Liver (tissue), 9 donors: Measurements from ENCODE around the gene BCL2. TPM values are rescaled to one million over a fixed set of nuclear protein-coding genes. Genes with fewer than 3 reads are reported as not detected.

Source experiments
- DNase-seq: peaks from one replicate; pipeline ENCODE4 v3.0.0-alpha.2; 2017; ENCODE audit warnings: low spot score
- H3K27ac ChIP-seq, 2 donors: one replicate each; pipeline ENCODE4 v1.7.0; 2013; ENCODE audit warnings: inconsistent platforms in 2 of 2, low read length in 2 of 2, control low read depth in 1 of 2, low read depth in 1 of 2, mild to moderate bottlenecking in 1 of 2
- H3K27me3 ChIP-seq, 4 donors: one replicate each; pipeline versions ENCODE4 v1.6.1 to v1.7.0; 2013; ENCODE audit warnings: low read length in 3 of 4, inconsistent platforms in 1 of 4, mild to moderate bottlenecking in 1 of 4, moderate library complexity in 1 of 4; ENCODE audit not compliant: control insufficient read depth in 4 of 4, insufficient read depth in 4 of 4
- H3K36me3 ChIP-seq, 4 donors: one replicate each; pipeline versions ENCODE4 v1.6.1 to v1.7.0; 2013; ENCODE audit warnings: low read length in 3 of 4, mild to moderate bottlenecking in 3 of 4, low read depth in 1 of 4, moderate library complexity in 1 of 4; ENCODE audit not compliant: control insufficient read depth in 4 of 4, insufficient read depth in 3 of 4
- H3K4me1 ChIP-seq, 4 donors: one replicate each; pipeline versions ENCODE4 v1.6.1 to v1.7.0; 2013; ENCODE audit warnings: low read length in 3 of 4, mild to moderate bottlenecking in 3 of 4, moderate library complexity in 1 of 4; ENCODE audit not compliant: control insufficient read depth in 4 of 4, insufficient read depth in 4 of 4
- H3K4me3 ChIP-seq, 3 donors: one replicate each; pipeline versions ENCODE4 v1.6.1 to v1.7.0; 2013; ENCODE audit warnings: low read length in 3 of 3, control low read depth in 1 of 3, low read depth in 1 of 3, mild to moderate bottlenecking in 1 of 3
- H3K9ac ChIP-seq, 2 donors: one replicate each; pipeline ENCODE4 v1.7.0; 2013; ENCODE audit warnings: low read length in 2 of 2, mild to moderate bottlenecking in 2 of 2, moderate library complexity in 2 of 2, control low read depth in 1 of 2, low read depth in 1 of 2
- H3K9me3 ChIP-seq, 4 donors: one replicate each; pipeline versions ENCODE4 v1.6.1 to v1.7.0; 2013; ENCODE audit warnings: low read length in 3 of 4; ENCODE audit not compliant: control insufficient read depth in 4 of 4
- EGR1 ChIP-seq, 2 donors: IDR thresholded peaks; 2 replicates each; pipeline ENCODE4 v1.6.1; 2016 to 2018; ENCODE audit warnings: antibody characterized with exemption in 2 of 2, low read depth in 2 of 2
- FOXA1 ChIP-seq: IDR thresholded peaks from 2 replicates; pipeline ENCODE4 v1.6.1; 2016; ENCODE audit warnings: antibody characterized with exemption
- FOXA2 ChIP-seq: IDR thresholded peaks from 2 replicates; pipeline ENCODE4 v1.6.1; 2016; ENCODE audit warnings: antibody characterized with exemption
- GABPA ChIP-seq, 2 donors: IDR thresholded peaks in 1 of 2; conservative IDR thresholded peaks in 1 of 2; 2 replicates each; pipeline ENCODE4 v1.6.1; 2016; ENCODE audit warnings: antibody characterized with exemption in 2 of 2, mild to moderate bottlenecking in 1 of 2, moderate library complexity in 1 of 2
- HNF4A ChIP-seq, 2 donors: conservative IDR thresholded peaks; 2 replicates each; pipeline ENCODE4 v1.6.1; 2016; ENCODE audit warnings: antibody characterized with exemption in 2 of 2, mild to moderate bottlenecking in 2 of 2
- HNF4G ChIP-seq: IDR thresholded peaks from 2 replicates; pipeline ENCODE4 v1.6.1; 2016; ENCODE audit warnings: antibody characterized with exemption
- JUND ChIP-seq, 2 donors: IDR thresholded peaks; 2 replicates each; pipeline ENCODE4 v1.6.1; 2016; ENCODE audit warnings: antibody characterized with exemption in 2 of 2
- NR2F2 ChIP-seq: IDR thresholded peaks from 2 replicates; pipeline ENCODE4 v1.6.1; 2016; ENCODE audit warnings: antibody characterized with exemption
- RAD21 ChIP-seq, 2 donors: IDR thresholded peaks; 2 replicates each; pipeline ENCODE4 v1.6.1; 2016; ENCODE audit warnings: antibody characterized with exemption in 2 of 2, mild to moderate bottlenecking in 2 of 2
- RXRA ChIP-seq, 2 donors: IDR thresholded peaks; 2 replicates each; pipeline ENCODE4 v1.6.1; 2017 to 2018; ENCODE audit warnings: antibody characterized with exemption in 2 of 2, mild to moderate bottlenecking in 1 of 2
- SP1 ChIP-seq: IDR thresholded peaks from 2 replicates; pipeline ENCODE4 v1.6.1; 2018; ENCODE audit warnings: antibody characterized with exemption, mild to moderate bottlenecking
- TAF1 ChIP-seq: conservative IDR thresholded peaks from 2 replicates; pipeline ENCODE4 v1.6.1; 2016; ENCODE audit warnings: antibody characterized with exemption, mild to moderate bottlenecking
- YY1 ChIP-seq: IDR thresholded peaks from 2 replicates; pipeline ENCODE4 v1.6.1; 2016; ENCODE audit warnings: antibody characterized with exemption, mild to moderate bottlenecking
- ZBTB33 ChIP-seq: IDR thresholded peaks from 2 replicates; pipeline ENCODE4 v1.6.1; 2016; ENCODE audit warnings: antibody characterized with exemption
- WGBS: extraction: QIAGEN DNeasy Blood & Tissue Kit; methylation state at CpG from one replicate; pipeline ENCODE4 v1.1.7; 2013; 5-methylcytosine and 5-hydroxymethylcytosine counted together
- polyA plus RNA-seq, 2 donors: library from polyadenylated mRNA; stranded (reverse) in 1 of 2; unstranded in 1 of 2; fragments of 200-250 nt in 1 of 2; fragments of >200 nt in 1 of 2; fragmentation: Nextera tagmentation in 1 of 2; extraction: Ambion mirVana in 1 of 2; gene quantifications; one replicate each; pipeline versions ENCODE4 v1.2.1 to v1.2.3, GENCODE V29; 2013 to 2015
- total RNA-seq, 2 donors: library from RNA; depleted of rRNA; stranded (reverse); fragments of >200 nt; gene quantifications; one replicate each; pipeline ENCODE4 v1.2.3, GENCODE V29; 2014
- TF ChIP-seq, protein P1 (sequence below): IDR thresholded peaks from 2 replicates; pipeline ENCODE4 v1.6.1; 2016; ENCODE audit warnings: antibody characterized with exemption
- TF ChIP-seq, protein P2 (sequence below): IDR thresholded peaks from 2 replicates; pipeline ENCODE4 v1.6.1; 2016; ENCODE audit warnings: antibody characterized with exemption, mild to moderate bottlenecking
- TF ChIP-seq, protein P3 (sequence below): IDR thresholded peaks from 2 replicates; pipeline ENCODE4 v1.6.1; 2016; ENCODE audit warnings: antibody characterized with exemption
- TF ChIP-seq, protein P4 (sequence below): fragments of 150-350 bp; IDR thresholded peaks from 2 replicates; pipeline ENCODE4 v1.5.1; 2017; ENCODE audit warnings: improper control_type of control experiment, low read depth, low read length; ENCODE audit not compliant: missing input control
- donor health status: healthy.
- donor health status: healthy.
- donor health status: healthy.
- donor health status: healthy.
- donor health status: healthy.

The BCL2 gene
- total and polyA plus RNA-seq, 4 donors: 0.40 to 3.9 (median 1.4) TPM

DNA sequence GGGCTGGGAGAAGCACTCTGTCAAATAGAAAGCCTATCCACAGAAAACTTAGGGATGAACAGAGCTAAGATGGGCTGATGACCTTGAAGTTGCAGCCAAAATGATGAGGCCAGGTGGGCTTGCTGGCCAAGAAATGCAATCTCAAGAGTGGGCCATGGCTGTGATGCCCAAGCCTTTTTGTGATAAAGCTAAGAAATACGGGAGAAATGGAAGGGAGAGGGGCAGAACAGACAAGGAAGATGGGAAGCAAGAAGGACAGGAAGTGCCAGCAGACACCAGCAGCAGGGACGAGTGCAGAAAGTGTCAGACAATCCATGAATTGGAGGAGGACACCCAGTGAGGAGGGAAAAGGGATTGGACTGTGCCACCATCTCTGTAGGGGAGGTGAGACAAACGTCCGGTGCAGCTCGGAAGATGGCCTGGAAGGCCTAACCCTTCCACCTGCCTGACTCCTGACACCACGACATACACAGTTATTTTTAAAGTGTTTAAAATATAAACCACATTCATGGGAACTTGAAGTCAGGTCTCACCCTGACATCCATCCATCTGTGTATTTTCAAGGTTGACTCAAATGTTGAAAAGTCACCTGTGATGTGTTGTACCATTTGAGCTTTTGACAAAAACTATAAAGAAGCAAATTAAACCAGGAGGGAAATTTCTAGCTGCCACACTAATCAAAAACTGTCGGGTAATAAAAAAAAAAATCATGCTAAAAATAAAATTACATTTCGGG, 105.5 kb downstream of the BCL2 start:
- TF ChIP-seq, protein P1, sequence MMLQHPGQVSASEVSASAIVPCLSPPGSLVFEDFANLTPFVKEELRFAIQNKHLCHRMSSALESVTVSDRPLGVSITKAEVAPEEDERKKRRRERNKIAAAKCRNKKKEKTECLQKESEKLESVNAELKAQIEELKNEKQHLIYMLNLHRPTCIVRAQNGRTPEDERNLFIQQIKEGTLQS: no peak
- no peak for TF ChIP-seq RAD21 (IDR thresholded peaks at IDR 0.05)
- no peak for TF ChIP-seq TAF1
- no peak for TF ChIP-seq GABPA (IDR thresholded peaks at IDR 0.05 in 1 of 2, conservative IDR thresholded peaks at IDR 0.05 in 1 of 2)
- TF ChIP-seq, protein P2, sequence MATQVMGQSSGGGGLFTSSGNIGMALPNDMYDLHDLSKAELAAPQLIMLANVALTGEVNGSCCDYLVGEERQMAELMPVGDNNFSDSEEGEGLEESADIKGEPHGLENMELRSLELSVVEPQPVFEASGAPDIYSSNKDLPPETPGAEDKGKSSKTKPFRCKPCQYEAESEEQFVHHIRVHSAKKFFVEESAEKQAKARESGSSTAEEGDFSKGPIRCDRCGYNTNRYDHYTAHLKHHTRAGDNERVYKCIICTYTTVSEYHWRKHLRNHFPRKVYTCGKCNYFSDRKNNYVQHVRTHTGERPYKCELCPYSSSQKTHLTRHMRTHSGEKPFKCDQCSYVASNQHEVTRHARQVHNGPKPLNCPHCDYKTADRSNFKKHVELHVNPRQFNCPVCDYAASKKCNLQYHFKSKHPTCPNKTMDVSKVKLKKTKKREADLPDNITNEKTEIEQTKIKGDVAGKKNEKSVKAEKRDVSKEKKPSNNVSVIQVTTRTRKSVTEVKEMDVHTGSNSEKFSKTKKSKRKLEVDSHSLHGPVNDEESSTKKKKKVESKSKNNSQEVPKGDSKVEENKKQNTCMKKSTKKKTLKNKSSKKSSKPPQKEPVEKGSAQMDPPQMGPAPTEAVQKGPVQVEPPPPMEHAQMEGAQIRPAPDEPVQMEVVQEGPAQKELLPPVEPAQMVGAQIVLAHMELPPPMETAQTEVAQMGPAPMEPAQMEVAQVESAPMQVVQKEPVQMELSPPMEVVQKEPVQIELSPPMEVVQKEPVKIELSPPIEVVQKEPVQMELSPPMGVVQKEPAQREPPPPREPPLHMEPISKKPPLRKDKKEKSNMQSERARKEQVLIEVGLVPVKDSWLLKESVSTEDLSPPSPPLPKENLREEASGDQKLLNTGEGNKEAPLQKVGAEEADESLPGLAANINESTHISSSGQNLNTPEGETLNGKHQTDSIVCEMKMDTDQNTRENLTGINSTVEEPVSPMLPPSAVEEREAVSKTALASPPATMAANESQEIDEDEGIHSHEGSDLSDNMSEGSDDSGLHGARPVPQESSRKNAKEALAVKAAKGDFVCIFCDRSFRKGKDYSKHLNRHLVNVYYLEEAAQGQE: no peak
- no peak for TF ChIP-seq HNF4A (conservative IDR thresholded peaks at IDR 0.05)
- TF ChIP-seq YY1: no peak
- no peaks in the 10 kb centered on the region for H3K4me1 ChIP-seq
- WGBS: 88% methylated on average over 8 of the region's 8 CpGs
- H3K36me3 ChIP-seq: no peaks in the 10 kb centered on the region
- DNase-seq: no peak
- no peaks in the 10 kb centered on the region for H3K9me3 ChIP-seq
- H3K27ac ChIP-seq: no peak overlapping the region
- H3K4me3 ChIP-seq: no peak overlapping the region
- H3K9ac ChIP-seq: no peak overlapping the region
- no peaks in the 10 kb centered on the region for H3K27me3 ChIP-seq

GRCh38 chr18:63213331-63213900, 106.2 kb downstream of the BCL2 start:
- 88% methylated on average over 6 of the region's 6 CpGs for WGBS
- no peak overlapping the region for H3K9ac ChIP-seq

More at GRCh38 chr18:63213331-63213900, 106.2 kb downstream of the BCL2 start:
- TF ChIP-seq, protein P3, sequence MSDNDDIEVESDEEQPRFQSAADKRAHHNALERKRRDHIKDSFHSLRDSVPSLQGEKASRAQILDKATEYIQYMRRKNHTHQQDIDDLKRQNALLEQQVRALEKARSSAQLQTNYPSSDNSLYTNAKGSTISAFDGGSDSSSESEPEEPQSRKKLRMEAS: no peak
- TF ChIP-seq, protein P4, sequence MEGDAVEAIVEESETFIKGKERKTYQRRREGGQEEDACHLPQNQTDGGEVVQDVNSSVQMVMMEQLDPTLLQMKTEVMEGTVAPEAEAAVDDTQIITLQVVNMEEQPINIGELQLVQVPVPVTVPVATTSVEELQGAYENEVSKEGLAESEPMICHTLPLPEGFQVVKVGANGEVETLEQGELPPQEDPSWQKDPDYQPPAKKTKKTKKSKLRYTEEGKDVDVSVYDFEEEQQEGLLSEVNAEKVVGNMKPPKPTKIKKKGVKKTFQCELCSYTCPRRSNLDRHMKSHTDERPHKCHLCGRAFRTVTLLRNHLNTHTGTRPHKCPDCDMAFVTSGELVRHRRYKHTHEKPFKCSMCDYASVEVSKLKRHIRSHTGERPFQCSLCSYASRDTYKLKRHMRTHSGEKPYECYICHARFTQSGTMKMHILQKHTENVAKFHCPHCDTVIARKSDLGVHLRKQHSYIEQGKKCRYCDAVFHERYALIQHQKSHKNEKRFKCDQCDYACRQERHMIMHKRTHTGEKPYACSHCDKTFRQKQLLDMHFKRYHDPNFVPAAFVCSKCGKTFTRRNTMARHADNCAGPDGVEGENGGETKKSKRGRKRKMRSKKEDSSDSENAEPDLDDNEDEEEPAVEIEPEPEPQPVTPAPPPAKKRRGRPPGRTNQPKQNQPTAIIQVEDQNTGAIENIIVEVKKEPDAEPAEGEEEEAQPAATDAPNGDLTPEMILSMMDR: no peak
- no peak for TF ChIP-seq FOXA2
- no peak for TF ChIP-seq TAF1
- TF ChIP-seq ZBTB33: no peak
- TF ChIP-seq, protein P1: no peak
- no peak for TF ChIP-seq RXRA (IDR thresholded peaks at IDR 0.05)
- TF ChIP-seq HNF4A (conservative IDR thresholded peaks at IDR 0.05): no peak
- TF ChIP-seq FOXA1: no peak
- TF ChIP-seq, protein P2: no peak
- TF ChIP-seq NR2F2: no peak
- no peak for TF ChIP-seq SP1
- no peak for TF ChIP-seq YY1
- no peak for TF ChIP-seq EGR1 (IDR thresholded peaks at IDR 0.05; ENCODE audit: low read depth in 2 of 2)
- TF ChIP-seq HNF4G: no peak
- TF ChIP-seq JUND (IDR thresholded peaks at IDR 0.05): no peak
- no peaks in the 10 kb centered on the region for H3K27me3 ChIP-seq
- no peak for DNase-seq
- H3K36me3 ChIP-seq: no peaks in the 10 kb centered on the region
- H3K4me3 ChIP-seq: no peak overlapping the region
- no peaks in the 10 kb centered on the region for H3K4me1 ChIP-seq
- no peaks in the 10 kb centered on the region for H3K9me3 ChIP-seq
- no peak overlapping the region for H3K27ac ChIP-seq
